Inflammatory macrophage (primary cell): ENCODE results near the gene LARGE1.
"Not testable (repeated sequence)": the region's sequence is repeated elsewhere in the genome, so short reads cannot be mapped to it uniquely, and the experiment has no call there.

Source experiments
- DNase-seq, 2 donors: peaks; one replicate each; pipeline ENCODE4 v3.0.0-alpha.2; 2020 to 2022

LARGE1 gene

GRCh38 chr22:33589297-33589696 lies 331.0 kb downstream of the LARGE1 start:
- no peak for DNase-seq

GRCh38 chr22:33588860-33589259 lies 331.4 kb downstream of the LARGE1 start:
- DNase-seq = no peak

- no peak for DNase-seq
These were observed 336.1 kb downstream of the LARGE1 start for GRCh38 chr22:33584152-33584551.

GRCh38 chr22:33582822-33583400 lies 337.4 kb downstream of the LARGE1 start:
- DNase-seq = no peak

GRCh38 chr22:33580310-33580709 lies 340.0 kb downstream of the LARGE1 start:
- no peak for DNase-seq

- DNase-seq = peak; percentile 21 to 46
These were observed 340.7 kb downstream of the LARGE1 start for GRCh38 chr22:33579448-33580093.

- no peak for DNase-seq
These were observed 341.5 kb downstream of the LARGE1 start for GRCh38 chr22:33578752-33579151.

GRCh38 chr22:33577862-33578411 lies 342.3 kb downstream of the LARGE1 start:
- DNase-seq = no peak

GRCh38 chr22:33576205-33576604 lies 344.1 kb downstream of the LARGE1 start:
- no peak for DNase-seq

- DNase-seq = no peak
These were observed 344.5 kb downstream of the LARGE1 start for GRCh38 chr22:33575771-33576170.

- DNase-seq = no peak
These were observed 345.2 kb downstream of the LARGE1 start for GRCh38 chr22:33575041-33575440.

- DNase-seq = no peak
These were observed 346.8 kb downstream of the LARGE1 start for GRCh38 chr22:33573479-33573878.

- no peak for DNase-seq
These were observed 348.2 kb downstream of the LARGE1 start for GRCh38 chr22:33572086-33572485.

- DNase-seq = no peak
These were observed 350.2 kb downstream of the LARGE1 start for GRCh38 chr22:33570110-33570509.

GRCh38 chr22:33569559-33569958 lies 350.7 kb downstream of the LARGE1 start:
- DNase-seq = no peak

GRCh38 chr22:33569018-33569417 lies 351.3 kb downstream of the LARGE1 start:
- DNase-seq = no peak

- DNase-seq = not testable (repeated sequence)
These were observed 353.8 kb downstream of the LARGE1 start for GRCh38 chr22:33566495-33566894.

GRCh38 chr22:33565580-33565995 lies 354.7 kb downstream of the LARGE1 start:
- DNase-seq = no peak

- DNase-seq = no peak
These were observed 355.6 kb downstream of the LARGE1 start for GRCh38 chr22:33564683-33565082.

GRCh38 chr22:33563220-33563964 lies 356.9 kb downstream of the LARGE1 start:
- no peak for DNase-seq

- DNase-seq = no peak
These were observed 357.8 kb downstream of the LARGE1 start for GRCh38 chr22:33562501-33562900.

- DNase-seq = no peak
These were observed 359.0 kb downstream of the LARGE1 start for GRCh38 chr22:33561149-33561807.

- DNase-seq = no peak
These were observed 362.4 kb downstream of the LARGE1 start for GRCh38 chr22:33557836-33558235.
